Smooth muscle cell (in vitro differentiated cells): ENCODE data around the gene F2RL3. TPM values are rescaled to one million over a fixed set of nuclear protein-coding genes. Genes with fewer than 3 reads are reported as not detected.

ENCODE experiments used
- DNase-seq: peaks from one replicate; lab custom pipeline; 2025; ENCODE audit not compliant: unreplicated experiment; lab: John Stamatoyannopoulos, UW
- H2AFZ ChIP-seq: fragments of 200-600 bp; sonication (generic); 2 replicates; pipeline ENCODE4 v1.6.0; 2016; ENCODE audit warnings: antibody characterized with exemption, low read depth, mild to moderate bottlenecking
- H3F3A ChIP-seq: fragments of 200-600 bp; sonication (generic); 2 replicates; pipeline ENCODE4 v1.6.0; 2017; ENCODE audit warnings: antibody characterized with exemption, low read depth
- H3K27ac ChIP-seq: fragments of 200-600 bp; sonication (generic); 2 replicates; pipeline ENCODE4 v1.5.1; 2016; ENCODE audit warnings: low read depth, mild to moderate bottlenecking
- H3K27me3 ChIP-seq: fragments of 200-600 bp; sonication (generic); 2 replicates; pipeline ENCODE4 v1.6.1; 2016; ENCODE audit warnings: low read depth, mild to moderate bottlenecking
- H3K36me3 ChIP-seq: fragments of 200-600 bp; sonication (generic); 2 replicates; pipeline ENCODE4 v1.5.1; 2016; ENCODE audit warnings: low read depth
- H3K4me1 ChIP-seq: fragments of 200-600 bp; sonication (generic); 2 replicates; pipeline ENCODE4 v1.5.1; 2016; ENCODE audit warnings: low read depth
- H3K4me2 ChIP-seq: fragments of 200-600 bp; sonication (generic); 2 replicates; pipeline ENCODE4 v1.6.0; 2016; ENCODE audit warnings: mild to moderate bottlenecking
- H3K4me3 ChIP-seq: fragments of 200-600 bp; sonication (generic); 2 replicates; pipeline ENCODE4 v1.5.1; 2016; ENCODE audit warnings: mild to moderate bottlenecking
- H3K79me2 ChIP-seq: fragments of 200-600 bp; sonication (generic); 2 replicates; pipeline ENCODE4 v1.6.0; 2016; ENCODE audit warnings: low read depth, mild to moderate bottlenecking
- H3K9ac ChIP-seq: fragments of 200-600 bp; sonication (generic); 2 replicates; pipeline ENCODE4 v1.6.0; 2016; ENCODE audit warnings: low read depth
- H3K9me3 ChIP-seq: fragments of 200-600 bp; sonication (generic); replicated peaks from 2 replicates; pipeline ENCODE4 v1.5.1; 2016; ENCODE audit warnings: low read depth
- H4K20me1 ChIP-seq: fragments of 200-600 bp; sonication (generic); 2 replicates; pipeline ENCODE4 v1.6.0; 2016; ENCODE audit warnings: low read depth
- WGBS: methylation state at CpG from one replicate; pipeline ENCODE4 v1.1.7; 2016; ENCODE audit warnings: low lambda C conversion rate; 5-methylcytosine and 5-hydroxymethylcytosine counted together
- polyA plus RNA-seq: library from polyadenylated mRNA; unstranded; fragments of >200 nt; fragmentation: Nextera tagmentation; extraction: Ambion mirVana; gene quantifications from 2 replicates; pipeline ENCODE4 v1.2.1, GENCODE V29; 2016
- total RNA-seq: library from RNA; depleted of rRNA; stranded (reverse); fragments of >200 nt; gene quantifications from 2 replicates; pipeline ENCODE4 v1.2.3, GENCODE V29; 2014
- TF ChIP-seq, protein P1 (sequence below): fragments of 200-600 bp; sonication (generic); IDR thresholded peaks from 2 replicates; pipeline ENCODE4 v1.5.1; 2017; ENCODE audit warnings: borderline replicate concordance, mild to moderate bottlenecking, antibody characterized with exemption; ENCODE audit not compliant: insufficient read depth, poor library complexity, severe bottlenecking

F2RL3 gene
- total and polyA plus RNA-seq, 2 experiments from 2014 or later, result 0.04 to 1.2 TPM

DNA sequence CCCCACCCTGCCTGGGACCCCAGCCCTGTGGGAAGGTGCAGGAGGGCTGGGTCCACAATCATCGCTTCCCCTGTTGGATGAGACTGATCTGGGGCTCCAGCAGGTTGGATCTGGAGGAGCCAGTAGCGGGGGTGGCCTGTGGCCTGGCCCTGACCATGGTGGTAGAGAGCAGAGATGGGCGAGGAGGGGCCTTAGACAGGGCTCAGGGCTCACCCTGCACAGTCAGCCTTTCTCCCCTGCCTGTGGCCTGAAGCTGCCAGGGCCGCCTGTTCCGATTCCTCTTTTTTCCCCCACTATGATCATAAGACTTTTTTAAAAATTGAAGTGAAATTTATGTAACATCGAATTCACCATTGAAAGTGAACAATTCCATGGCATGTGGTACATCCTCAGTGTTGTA is 41.4 kb upstream of the F2RL3 start:
- Histone ChIP-seq H3K4me3 (no peak overlapping the region), H3K27me3 (no peaks in the 10 kb centered on the region), H3K27ac (no peak overlapping the region), H3K4me1 (no peaks in the 10 kb centered on the region), H4K20me1 (peaks cover 20% of the 10 kb centered on the region), H3F3A (no peaks in the 10 kb centered on the region), H3K9ac (no peak overlapping the region), H3K4me2 (no peak overlapping the region), H3K36me3 (peaks cover 15% of the 10 kb centered on the region), H2AFZ (no peak overlapping the region), H3K9me3 (no peaks in the 10 kb centered on the region), H3K79me2 (no peaks in the 10 kb centered on the region)
- WGBS, result 100% methylated on average over 6 of the region's 6 CpGs
- DNase-seq, result no peak
- TF ChIP-seq, protein P1, sequence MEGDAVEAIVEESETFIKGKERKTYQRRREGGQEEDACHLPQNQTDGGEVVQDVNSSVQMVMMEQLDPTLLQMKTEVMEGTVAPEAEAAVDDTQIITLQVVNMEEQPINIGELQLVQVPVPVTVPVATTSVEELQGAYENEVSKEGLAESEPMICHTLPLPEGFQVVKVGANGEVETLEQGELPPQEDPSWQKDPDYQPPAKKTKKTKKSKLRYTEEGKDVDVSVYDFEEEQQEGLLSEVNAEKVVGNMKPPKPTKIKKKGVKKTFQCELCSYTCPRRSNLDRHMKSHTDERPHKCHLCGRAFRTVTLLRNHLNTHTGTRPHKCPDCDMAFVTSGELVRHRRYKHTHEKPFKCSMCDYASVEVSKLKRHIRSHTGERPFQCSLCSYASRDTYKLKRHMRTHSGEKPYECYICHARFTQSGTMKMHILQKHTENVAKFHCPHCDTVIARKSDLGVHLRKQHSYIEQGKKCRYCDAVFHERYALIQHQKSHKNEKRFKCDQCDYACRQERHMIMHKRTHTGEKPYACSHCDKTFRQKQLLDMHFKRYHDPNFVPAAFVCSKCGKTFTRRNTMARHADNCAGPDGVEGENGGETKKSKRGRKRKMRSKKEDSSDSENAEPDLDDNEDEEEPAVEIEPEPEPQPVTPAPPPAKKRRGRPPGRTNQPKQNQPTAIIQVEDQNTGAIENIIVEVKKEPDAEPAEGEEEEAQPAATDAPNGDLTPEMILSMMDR, result no peak

DNA sequence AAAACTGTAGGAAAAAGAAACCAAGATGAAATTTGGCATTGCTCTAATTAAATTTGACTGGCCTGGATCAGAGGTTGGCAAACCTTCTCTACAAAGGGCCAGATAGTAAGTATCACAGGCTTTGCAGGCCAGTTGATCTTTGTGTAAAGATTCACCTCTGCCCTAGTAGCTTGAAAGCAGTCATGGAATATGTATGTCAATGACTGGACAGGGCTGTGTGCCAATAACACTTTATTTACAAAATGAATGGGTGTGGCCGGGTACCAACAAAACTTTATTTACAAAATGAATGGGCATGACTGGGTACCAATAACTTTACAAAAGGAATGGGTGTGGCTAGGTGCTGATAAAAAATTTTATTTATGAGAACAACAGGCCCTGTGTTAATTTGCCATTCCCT is 39.6 kb upstream of the F2RL3 start:
- no peak overlapping the region for H2AFZ ChIP-seq
- H3K79me2 ChIP-seq, result no peaks in the 10 kb centered on the region
- no peak for DNase-seq
- no peak overlapping the region for H3K4me2 ChIP-seq
- TF ChIP-seq, protein P1, result no peak
- H3K4me3 ChIP-seq, result no peak overlapping the region
- H3K9me3 ChIP-seq, result no peaks in the 10 kb centered on the region
- H3K36me3 ChIP-seq, result peaks cover 15% of the 10 kb centered on the region
- 93% methylated on average over 1 of the region's 1 CpG for WGBS
- no peaks in the 10 kb centered on the region for H3K27me3 ChIP-seq
- no peak overlapping the region for H3K27ac ChIP-seq
- no peak overlapping the region for H3K9ac ChIP-seq
- peaks cover 25% of the 10 kb centered on the region for H4K20me1 ChIP-seq
- H3F3A ChIP-seq, result no peaks in the 10 kb centered on the region
- no peaks in the 10 kb centered on the region for H3K4me1 ChIP-seq

DNA sequence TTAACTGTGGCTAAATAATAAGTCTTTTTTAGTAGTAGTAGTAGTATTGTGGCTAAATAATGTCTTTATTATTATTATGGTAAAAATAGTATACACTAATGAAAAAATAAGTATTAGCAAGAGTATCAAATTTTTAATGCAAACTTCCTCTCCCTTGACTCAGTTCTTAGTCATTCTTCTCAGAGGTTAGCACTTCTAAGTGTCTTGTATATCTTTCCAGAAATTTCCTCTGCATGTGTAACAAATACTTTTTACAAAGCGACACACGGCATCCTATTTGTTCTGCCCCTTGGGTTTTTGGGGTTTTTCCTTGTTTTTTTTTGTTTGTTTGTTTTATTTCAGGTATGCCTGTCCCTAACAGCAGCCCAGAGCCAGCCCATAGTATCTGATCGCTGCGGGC is 38.7 kb upstream of the F2RL3 start:
- TF ChIP-seq, protein P1, result no peak
- no peak overlapping the region for H2AFZ ChIP-seq
- H3K9me3 ChIP-seq, result no peaks in the 10 kb centered on the region
- H3K27ac ChIP-seq, result no peak overlapping the region
- no peak overlapping the region for H3K4me3 ChIP-seq
- no peaks in the 10 kb centered on the region for H3F3A ChIP-seq
- H3K4me2 ChIP-seq, result no peak overlapping the region
- H3K79me2 ChIP-seq, result no peaks in the 10 kb centered on the region
- no peaks in the 10 kb centered on the region for H3K4me1 ChIP-seq
- H3K27me3 ChIP-seq, result no peaks in the 10 kb centered on the region
- peaks cover 25% of the 10 kb centered on the region for H4K20me1 ChIP-seq
- H3K9ac ChIP-seq, result no peak overlapping the region
- peaks cover 15% of the 10 kb centered on the region for H3K36me3 ChIP-seq
- 94% methylated on average over 4 of the region's 4 CpGs for WGBS
- DNase-seq, result no peak

DNA sequence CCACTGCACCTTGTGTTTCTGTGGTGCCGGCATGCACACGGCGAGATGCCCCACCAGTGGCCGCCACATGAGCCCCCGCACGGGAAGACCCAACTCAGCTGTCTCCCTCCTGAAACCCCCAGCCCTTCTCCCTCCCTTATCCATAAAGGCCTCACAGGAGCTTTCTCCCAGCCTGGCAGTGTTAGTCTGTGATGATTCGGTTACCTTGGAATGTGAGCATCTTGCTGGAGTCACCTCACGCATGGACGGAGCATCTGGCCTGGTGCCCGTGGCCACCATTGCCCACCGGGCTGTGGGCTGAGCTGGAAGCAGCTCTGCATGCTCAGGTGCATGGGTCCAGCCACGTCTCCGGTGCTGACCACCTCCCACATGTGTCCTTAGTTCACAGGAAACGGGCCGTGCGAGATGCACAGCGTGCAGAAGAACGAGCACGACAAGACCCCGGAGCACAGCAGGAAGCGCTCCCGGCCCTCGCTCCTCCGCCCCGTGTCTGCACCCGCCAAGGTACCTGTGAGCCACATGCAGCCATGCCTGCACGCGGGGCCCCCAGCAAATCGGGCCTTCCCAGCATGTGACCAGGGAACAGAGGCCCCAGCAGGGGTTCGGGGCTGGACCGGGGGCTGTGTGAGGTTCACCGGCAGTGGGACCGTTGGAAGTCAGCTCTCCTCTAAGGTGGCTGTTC is 37.6 kb upstream of the F2RL3 start:
- Histone ChIP-seq H3K9ac (no peak overlapping the region), H3K4me1 (no peaks in the 10 kb centered on the region), H3K79me2 (no peaks in the 10 kb centered on the region), H2AFZ (no peak overlapping the region), H3K27me3 (no peaks in the 10 kb centered on the region), H3K27ac (no peak overlapping the region), H3K4me3 (no peak overlapping the region), H3F3A (no peaks in the 10 kb centered on the region), H3K4me2 (no peak overlapping the region), H3K9me3 (no peaks in the 10 kb centered on the region), H3K36me3 (peaks cover 15% of the 10 kb centered on the region), H4K20me1 (peaks cover 19% of the 10 kb centered on the region)
- TF ChIP-seq, protein P1, result no peak
- DNase-seq, result no peak
- WGBS, result 95% methylated on average over 32 of the region's 33 CpGs
